ENCODE data around the gene CUL9. TPM values are rescaled to one million over a fixed set of nuclear protein-coding genes. Genes with fewer than 3 reads are reported as not detected.

Gene CUL9
- total and polyA plus RNA-seq, 8 donors: 11.3 to 99.3 (median 15.1) TPM

- no peak for ATAC-seq
- Histone ChIP-seq H3K36me3 (no peaks in the 10 kb centered on the region), H3K27ac (no peak overlapping the region), H3K4me1 (no peaks in the 10 kb centered on the region), H3K9me3 (no peaks in the 10 kb centered on the region), H3K27me3 (peaks cover 0 to 6% (median 0%) of the 10 kb centered on the region in 4 donors), H3K4me3 (no peak overlapping the region)
- DNase-seq: peak in 1 of 6 donors; percentile 17
- no peak for TF ChIP-seq CTCF (IDR thresholded peaks at IDR 0.05)
- intact Hi-C loops (cut with DNase I): no loop called here
- no peak for FAIRE-seq
- 25 to 62% methylated on average over 8 to 37 of the region's 37 CpGs for WGBS, 2 donors
Measured at GRCh38 chr6:43243664-43244321, 61.8 kb downstream of the CUL9 start.

GRCh38 chr6:43246301-43247113 is 64.5 kb downstream of the CUL9 start:
- peak; percentile 81 to 87 (median 86) for ATAC-seq
- Histone ChIP-seq H3K27ac (peak overlapping the region in 2 of 4 donors; percentile 14 to 23), H3K9me3 (no peaks in the 10 kb centered on the region), H3K27me3 (peaks cover 0 to 6% (median 0%) of the 10 kb centered on the region in 4 donors), H3K4me3 (peak overlapping the region; percentile 20 to 69 (median 48)), H3K36me3 (no peaks in the 10 kb centered on the region), H3K4me1 (no peaks in the 10 kb centered on the region)
- TF ChIP-seq CTCF (IDR thresholded peaks at IDR 0.05): no peak
- FAIRE-seq: no peak
- DNase-seq: peak in 5 of 6 donors; percentile 74 to 84 (median 80)
- intact Hi-C loops (cut with DNase I): no loop called here
- 14 to 18% methylated on average over 24 to 27 of the region's 27 CpGs for WGBS, 2 donors

- Histone ChIP-seq H3K4me1 (no peaks in the 10 kb centered on the region), H3K27ac (peak overlapping the region in 1 of 4 donors; percentile 14), H3K27me3 (peaks cover 0 to 1% (median 0%) of the 10 kb centered on the region in 4 donors), H3K9me3 (no peaks in the 10 kb centered on the region), H3K4me3 (peak overlapping the region; percentile 20 to 69 (median 48)), H3K36me3 (no peaks in the 10 kb centered on the region)
- peak; percentile 96 to 99 (median 98) for ATAC-seq
- DNase-seq: peak; percentile 77 to 94 (median 86)
- no peak for TF ChIP-seq CTCF (IDR thresholded peaks at IDR 0.05)
- 4 to 5% methylated on average over 45 to 46 of the region's 46 CpGs for WGBS, 2 donors
- intact Hi-C loops (cut with DNase I): no loop called here
- FAIRE-seq: no peak
Measured at GRCh38 chr6:43247114-43247999, 65.4 kb downstream of the CUL9 start.

- Histone ChIP-seq H3K4me3 (peak overlapping the region in 1 of 4 donors; percentile 56), H3K36me3 (no peaks in the 10 kb centered on the region), H3K4me1 (no peaks in the 10 kb centered on the region), H3K27ac (no peak overlapping the region), H3K9me3 (no peaks in the 10 kb centered on the region), H3K27me3 (no peaks in the 10 kb centered on the region)
- DNase-seq (peak in 1 of 6 donors; percentile 17), FAIRE-seq (no peak), ATAC-seq (no peak)
- no peak for TF ChIP-seq CTCF (IDR thresholded peaks at IDR 0.05)
- intact Hi-C loops (cut with DNase I): no loop called here
- WGBS, 2 donors: 83 to 86% methylated on average over 3 of the region's 3 CpGs
Measured at GRCh38 chr6:43248101-43248500, 66.1 kb downstream of the CUL9 start.
